LNCaP clone FGC (cell line): ENCODE results near the gene PROC.

Experiments used
- DNase-seq: peaks from one replicate; pipeline ENCODE4 v3.0.0-alpha.2; 2011; ENCODE audit warnings: low read depth
- H3K4me3 ChIP-seq: 2 replicates; pipeline ENCODE4 v1.5.1; 2011; ENCODE audit warnings: mild to moderate bottlenecking, low read depth, low read length, control low read depth
- CTCF ChIP-seq: IDR thresholded peaks from 2 replicates; pipeline ENCODE4 v1.5.1; 2012; ENCODE audit warnings: mild to moderate bottlenecking; ENCODE audit not compliant: control insufficient read depth, insufficient read depth; ENCODE audit errors: extremely low read depth

Gene PROC

GRCh38 chr2:127475788-127476187, 57.6 kb downstream of the PROC start:
- H3K4me3 ChIP-seq: no peak overlapping the region
- TF ChIP-seq CTCF: no peak
- DNase-seq: no peak
